Ramos (cell line): ENCODE measurements around the gene RSPH1.

Source experiments
- in situ Hi-C: fragments of 300-500 bp; cut with MboI; formaldehyde crosslinking; loops from one replicate; pipeline ENCODE4 v1.14.3; 2022; ENCODE audit warnings: low sequenced_read_pairs; ENCODE audit not compliant: unreplicated experiment

RSPH1 gene

DNA sequence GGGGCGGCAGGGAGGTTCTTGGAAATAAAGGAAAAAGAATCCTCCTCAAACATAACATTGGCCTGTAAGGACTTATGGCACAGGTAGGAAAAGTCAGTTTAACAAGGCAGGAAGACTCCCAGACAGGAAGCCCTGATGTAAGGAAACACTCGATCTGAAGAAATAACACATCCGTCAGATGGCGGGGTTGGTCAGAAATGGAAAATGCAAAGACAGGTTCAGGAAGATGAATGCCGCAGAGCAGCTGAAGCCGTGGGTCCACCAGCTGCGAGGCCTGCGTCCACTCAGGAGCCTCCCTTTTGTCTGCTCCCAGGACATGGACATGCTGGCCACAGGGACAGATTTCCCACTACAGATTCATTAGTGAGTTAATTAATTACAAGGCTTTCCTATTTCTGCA, 3.8 kb downstream of the RSPH1 start:
- in situ Hi-C loops, result no loop called here

DNA sequence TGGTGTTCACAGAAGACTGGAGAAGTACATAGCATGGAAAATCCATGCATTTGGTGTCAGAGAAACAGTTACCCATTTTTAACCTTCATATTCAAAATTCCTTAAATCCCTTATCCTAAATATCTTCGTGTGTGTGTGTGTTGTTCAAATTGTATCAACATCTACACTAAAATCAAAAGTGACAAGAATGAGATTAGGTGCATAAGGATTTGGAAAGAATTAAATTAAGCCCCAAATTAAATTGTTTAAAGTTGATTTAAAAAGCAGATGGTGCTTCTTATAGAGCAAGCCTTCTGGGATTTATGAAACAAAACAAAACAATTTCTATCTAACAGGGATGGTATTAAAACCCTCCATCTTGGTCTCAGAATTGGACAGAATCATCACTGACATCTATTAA, 4.7 kb downstream of the RSPH1 start:
- in situ Hi-C loops, result no loop called here

DNA sequence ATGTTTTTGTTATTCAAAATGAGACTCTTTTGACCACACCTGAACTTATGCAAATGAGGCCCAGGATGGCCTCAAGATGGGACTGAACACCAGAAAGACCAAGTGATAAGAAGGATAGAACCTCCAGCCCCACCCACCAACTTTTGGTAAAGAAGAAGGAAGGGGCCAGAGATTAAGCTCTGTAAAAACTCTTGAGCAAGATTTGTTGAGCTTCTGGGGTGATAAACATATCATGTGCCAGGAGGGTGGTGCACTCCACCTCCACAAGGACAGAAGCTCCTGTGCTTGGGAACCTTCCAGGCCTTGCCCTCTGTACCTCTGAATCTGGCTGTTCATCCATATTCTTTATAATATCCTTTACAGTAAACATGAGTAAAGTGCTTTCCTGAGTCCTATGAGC, 5.3 kb downstream of the RSPH1 start:
- in situ Hi-C loops, result no loop called here

DNA sequence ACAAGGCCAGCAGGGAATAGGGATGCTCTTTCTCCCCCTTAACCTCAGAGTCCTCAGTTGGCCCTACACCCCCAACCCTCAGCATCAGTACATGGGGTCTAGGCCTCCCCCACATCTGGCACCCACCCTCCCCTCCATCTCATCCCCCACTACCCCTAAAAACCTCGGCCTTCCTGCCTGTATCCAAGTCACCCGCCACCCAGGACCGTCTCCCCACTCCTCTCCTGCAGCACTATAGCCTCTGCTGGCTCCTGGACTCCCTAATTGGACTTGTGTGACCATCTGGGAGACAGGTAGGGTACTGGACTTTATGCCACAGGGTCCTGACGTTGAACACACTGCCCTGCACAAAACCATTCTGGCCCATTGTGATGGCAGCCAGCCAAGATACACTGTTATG, 6.0 kb downstream of the RSPH1 start:
- in situ Hi-C loops, result no loop called here

DNA sequence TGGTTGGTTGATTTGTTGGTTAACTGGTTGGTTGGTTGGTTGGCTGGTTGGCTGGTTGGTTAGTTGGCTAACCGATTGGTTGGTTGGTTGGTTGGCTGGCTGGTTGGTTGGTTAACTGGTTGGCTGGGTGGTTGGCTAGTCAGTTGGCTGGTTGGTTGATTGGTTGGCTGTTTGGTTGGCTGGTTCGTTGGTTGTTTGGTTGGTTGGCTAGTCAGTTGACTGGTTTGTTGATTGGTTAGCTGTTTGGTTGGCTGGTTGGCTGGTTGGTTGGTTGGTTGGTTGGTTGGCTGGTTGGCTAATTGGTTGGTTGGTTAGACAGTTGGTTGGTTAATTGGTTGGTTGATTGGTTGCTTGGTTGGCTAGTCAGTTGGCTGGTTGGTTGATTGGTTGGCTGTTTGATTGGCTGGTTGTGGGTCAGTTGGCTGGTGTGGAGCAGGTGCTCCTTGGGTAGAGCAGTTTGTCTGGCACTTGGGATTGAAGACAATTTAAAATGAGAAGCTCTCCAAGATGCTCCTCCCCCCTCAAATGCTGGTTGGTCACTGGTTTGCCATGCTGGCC, 6.9 kb downstream of the RSPH1 start:
- in situ Hi-C loops, result no loop called here

DNA sequence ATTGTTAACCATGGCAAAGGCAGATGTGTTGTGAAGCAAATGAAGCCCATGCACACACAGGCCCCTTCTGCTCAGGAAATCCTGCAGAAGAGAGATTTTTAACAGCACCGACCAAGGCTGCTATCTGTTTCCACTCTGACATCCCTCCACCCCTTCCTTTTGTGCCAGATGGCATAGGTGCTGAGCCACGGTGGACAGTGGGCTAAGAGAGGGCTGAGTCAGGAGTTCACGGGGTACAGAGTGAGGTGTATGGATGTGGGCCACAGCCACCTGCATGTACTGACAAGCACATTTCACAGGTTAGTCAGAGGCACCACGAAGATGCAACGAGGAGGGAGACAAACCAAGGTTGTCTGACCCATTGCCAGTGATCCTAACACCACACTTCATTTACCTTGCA, 9.5 kb downstream of the RSPH1 start:
- in situ Hi-C loops, result no loop called here

DNA sequence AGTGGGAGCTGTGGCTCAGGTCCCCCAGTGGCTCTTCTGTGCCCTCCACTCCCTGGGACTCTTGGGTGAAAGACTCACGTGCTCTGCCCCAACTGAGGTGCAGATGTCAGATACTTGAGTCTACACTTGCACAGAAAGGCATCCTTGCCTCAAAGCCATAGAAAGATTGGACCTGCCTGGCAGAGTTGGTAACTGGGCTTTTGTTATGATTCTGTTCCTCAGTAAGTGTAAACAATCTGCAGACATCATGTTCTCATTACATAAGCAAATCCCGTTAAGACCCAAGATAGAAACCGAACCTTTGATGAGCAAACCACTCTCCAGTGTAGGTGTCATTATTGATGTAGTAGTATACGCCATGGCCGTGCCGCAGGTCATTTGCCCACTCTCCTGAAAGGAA, 10.0 kb downstream of the RSPH1 start:
- in situ Hi-C loops, result no loop called here

DNA sequence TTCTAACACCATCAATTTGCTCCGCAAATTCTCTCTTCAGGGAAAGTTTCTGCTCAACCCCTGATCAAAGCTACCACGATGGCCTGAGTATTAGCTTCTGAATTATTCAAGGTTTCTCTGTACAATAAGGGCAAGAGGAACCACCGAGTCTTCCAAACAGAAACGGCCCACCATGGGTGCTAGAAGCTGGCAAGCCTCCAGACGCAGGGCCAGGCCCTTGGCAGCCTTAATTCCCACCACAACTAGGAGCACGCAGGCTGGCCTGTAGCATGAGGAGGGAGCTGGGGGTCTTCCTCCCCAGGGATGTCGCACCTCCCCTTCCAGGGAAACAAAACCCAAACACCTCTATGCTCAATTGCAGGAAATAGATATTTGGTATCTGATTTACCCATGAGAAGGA, 11.1 kb downstream of the RSPH1 start:
- in situ Hi-C loops, result no loop called here

DNA sequence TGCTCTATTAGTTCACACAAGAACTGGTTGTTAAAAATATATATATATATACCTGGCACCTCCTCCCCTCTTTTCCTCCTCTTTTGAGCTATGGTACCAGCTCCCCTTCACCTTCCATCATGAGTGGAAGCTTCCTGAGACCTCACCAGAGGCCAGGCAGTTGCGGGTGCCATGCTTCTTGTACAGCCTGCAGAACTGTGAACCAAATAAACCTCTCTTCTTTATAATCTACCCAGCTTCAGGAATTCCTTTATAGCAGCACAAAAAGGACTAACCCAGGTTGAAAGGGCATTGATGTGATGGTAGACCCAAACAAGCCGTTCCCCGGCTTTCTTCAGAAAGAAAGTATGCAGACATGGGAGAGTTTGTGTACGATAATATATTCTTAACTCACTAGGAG, 14.9 kb downstream of the RSPH1 start:
- in situ Hi-C loops, result no loop called here

DNA sequence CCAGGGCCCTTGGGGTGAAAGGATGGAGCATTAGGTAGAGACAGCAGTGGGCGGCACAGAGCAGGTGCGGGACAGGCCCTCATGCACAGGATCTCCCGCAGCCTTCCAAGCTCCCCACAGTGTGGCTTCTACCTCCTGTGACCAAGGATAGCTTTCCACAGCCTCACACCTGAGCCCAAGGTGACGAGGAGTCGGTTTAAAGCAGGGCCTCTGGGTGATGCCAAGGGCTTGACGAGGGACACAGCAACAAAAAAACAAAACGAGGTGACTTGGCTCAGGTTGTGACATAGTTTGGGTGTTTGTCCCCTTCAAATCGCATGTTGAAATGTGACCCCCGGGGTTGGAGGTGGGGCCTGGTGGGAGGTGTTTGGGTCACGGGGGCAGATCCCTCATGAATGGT, 15.3 kb downstream of the RSPH1 start:
- in situ Hi-C loops, result no loop called here

DNA sequence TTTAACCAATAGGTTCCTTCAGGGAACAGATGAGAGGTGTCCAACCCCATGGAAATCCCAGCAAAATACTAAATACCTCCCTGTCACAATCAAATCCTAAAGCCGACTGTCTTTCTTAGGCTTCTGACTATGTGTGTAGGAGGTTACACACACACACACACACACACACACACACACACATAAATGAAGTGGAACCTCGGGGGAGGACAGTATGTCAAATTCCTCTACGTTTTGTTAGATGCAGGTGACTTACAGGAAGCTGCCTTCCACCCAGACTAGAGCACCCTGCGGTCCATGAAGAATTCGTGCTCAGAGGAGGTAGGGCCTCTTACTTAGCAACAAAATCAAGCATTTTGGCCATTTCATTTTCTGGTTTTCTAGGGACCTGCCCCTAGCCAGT, 16.4 kb downstream of the RSPH1 start:
- in situ Hi-C loops, result no loop called here

DNA sequence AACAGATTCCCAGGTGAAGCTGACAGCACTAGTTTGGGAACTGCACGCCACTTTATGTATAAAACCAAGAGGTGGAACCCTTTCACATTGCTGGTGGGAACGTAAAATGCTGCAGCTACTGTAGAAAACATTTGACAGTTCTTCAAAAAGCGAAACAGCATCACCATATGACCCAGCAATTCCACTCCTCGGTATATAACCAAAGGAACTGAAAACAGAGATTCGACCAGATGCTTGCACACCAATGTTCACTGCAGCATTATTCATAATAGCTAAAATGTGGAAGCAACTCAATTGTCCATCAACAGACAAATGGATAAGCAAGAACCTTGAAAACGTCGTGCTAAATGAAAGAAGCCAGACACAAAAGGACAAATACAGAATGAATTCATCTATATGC, 17.5 kb downstream of the RSPH1 start:
- in situ Hi-C loops, result no loop called here

DNA sequence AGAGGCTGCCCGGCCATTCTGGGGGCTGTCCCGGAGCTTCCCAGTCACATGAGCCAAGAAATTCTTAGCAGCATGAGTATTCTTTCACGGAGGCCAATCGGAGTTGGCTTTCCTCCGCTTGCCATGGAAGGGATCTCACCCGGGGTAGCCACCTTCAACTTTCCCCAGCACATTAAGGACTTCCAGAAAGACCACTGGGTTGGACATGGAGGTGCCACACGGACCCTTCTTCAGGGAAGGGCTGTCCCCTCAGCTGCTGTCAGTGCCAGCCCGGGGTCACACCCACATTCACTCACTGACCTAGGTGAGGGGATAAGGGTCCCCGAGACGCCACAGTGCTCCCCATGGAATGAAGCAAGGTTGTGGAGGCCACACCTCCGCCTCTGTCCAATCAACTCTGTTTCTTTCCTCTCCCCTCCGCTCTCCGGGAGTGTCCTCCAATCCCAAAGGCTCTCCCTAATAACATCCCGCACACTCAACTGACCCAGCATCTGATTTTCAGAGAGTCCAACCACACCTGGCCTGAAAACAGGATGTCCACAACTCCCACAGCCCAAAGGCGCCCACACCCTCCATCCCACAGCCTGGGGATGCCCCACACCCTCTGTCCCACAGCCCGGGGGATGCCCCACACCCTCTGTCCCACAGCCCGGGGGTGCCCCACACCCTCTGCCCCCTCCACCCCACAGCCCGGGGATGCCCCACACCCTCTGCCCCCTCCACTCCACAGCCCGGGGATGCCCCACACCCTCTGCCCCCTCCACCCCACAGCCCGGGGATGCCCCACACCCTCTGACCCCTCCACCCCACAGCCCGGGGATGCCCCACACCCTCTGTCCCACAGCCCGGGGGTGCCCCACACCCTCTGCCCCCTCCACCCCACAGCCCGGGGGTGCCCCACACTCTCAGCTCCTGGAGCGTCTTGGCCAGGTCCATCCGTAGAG, 19.4 kb downstream of the RSPH1 start:
- in situ Hi-C loops, result no loop called here

DNA sequence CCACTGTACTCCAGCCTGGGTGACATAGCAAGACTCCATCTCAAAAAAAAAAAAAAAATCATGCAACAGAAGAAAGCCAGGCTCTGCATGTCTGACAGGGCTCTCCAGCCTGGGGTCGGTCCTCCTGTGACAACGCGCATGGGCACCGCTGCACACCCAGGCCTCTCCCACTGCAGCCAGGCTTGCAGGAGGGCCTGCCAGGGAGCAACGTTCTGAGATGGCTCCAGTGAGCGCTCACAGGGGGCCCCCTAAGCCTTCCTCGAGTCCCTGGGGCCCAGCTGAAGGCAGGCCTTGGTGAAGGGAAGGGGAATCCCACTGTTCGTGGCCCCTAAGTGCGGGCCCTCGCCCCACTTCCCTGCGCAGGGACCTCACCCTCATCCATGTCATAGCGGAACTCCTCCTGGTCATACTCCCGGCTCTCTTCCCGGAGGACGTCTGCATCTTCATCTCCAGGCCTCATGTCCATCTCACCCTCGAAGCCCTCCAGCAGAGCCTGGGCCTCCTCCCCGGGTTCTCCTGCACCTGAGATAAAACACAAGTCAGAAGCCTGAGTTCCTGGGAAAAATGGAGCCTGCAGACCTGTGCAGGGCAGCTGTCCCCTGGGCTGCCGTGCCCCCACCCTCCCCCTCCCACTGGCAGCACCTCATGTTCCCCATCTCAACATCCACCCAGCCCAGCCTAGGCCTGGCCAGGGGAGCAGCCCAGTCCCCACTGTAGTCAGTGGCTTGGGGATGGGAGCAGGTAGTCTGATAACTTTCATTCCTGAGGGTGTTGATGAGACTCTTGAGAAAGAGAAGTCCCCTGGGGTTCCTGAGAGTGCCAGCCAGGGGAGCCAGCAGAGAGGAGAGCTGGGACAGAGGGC, 20.3 kb downstream of the RSPH1 start:
- in situ Hi-C loops, result no loop called here

DNA sequence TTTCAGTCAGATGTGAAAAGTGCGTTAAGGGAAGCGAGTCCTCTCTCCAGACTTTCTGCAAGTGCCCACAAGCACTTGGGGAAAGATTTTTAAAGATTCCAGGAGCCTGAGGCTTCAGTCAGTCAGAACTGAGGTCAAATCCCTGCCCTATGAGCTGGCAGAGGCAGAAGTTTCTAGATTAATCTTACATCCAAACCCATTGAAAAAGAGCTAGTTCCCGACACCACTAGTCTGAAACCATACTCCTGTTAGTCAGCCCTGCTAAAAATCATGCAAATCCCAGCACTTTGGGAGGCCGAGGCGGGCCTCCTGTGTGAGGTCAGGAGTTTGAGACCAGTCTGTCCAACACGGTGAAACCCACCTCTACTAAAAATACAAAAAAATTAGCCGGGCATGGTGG, 21.0 kb downstream of the RSPH1 start:
- in situ Hi-C loops, result no loop called here

DNA sequence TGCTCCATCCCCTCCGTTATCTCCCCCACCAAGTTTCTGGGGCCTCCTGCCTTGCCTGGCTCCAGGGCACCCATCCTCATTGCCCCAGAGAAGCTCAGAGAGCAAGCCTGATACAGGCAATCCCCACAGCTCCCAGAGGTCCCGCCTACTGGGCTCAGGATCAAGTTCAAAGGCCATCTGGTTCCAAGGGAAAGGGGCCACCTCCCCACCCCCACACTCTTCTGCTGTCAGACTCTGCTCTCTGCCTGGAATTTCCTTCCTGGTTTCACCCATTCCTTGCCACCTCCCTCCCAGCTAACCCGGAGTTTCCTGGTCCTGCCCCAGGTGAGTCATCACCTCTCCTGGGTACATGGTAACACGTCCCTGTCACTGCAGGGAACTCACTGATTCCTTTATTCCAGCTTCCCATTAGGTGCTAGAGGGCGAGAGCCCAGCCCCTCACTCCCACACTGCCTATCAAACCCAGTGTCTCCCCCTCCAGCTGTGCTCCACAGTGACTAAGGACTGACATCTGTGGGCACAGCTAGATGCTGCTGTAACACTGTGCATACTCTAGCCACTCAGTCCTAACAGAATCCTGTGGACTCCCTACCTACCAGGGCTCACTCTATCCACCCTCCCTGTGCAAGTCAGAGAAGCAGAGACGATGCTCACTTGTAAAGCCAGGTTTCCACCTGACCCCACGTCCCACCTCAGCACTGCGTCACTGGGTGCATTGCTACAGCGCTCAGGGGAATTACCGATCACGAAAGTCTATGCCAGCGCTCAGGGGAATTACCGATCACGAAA, 21.8 kb downstream of the RSPH1 start:
- in situ Hi-C loops, result no loop called here

DNA sequence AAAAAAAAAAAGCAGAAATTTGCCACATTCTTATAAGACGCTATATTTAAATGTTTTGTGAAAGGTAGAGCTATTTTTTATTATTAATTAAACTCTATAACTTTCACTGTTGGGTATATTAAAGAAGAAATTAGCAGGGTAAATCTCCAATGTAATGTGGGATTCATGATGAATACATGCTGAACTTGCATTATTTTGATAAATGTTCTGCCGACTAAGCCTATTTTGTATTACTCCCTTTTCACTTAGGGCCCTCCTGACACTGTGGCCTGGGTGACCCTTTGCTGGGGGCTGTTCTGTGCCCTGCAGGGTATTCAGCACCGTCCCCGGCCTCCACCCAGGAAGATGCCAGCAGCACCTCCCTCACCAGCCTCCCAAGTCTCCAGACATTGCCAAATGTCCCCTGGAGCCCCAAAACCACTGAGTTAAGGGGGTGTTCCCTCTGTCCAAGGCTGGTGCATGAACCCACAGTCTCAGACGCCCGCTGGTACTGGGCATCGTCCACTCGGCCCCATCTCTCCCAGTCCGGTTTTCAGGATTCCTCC, 22.5 kb downstream of the RSPH1 start:
- in situ Hi-C loops, result no loop called here

DNA sequence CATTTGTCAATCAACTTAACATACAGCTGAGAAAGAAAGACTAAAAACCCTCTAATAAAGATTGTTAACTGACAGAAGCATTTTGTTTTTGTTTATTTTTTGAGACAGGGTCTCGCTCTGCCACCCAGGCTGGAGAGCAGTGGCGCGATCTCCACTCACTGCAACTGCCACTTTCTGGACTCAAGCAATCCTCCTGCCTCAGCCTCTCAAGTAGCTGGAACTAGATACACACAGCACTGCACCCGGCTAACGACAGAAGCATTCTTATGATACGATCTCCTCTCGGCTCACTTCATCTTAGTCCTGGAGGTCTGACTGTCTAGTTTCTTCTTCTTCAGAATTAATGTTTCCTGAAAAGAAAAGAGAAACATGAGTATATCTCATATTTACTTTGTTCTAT, 23.5 kb downstream of the RSPH1 start:
- in situ Hi-C loops, result no loop called here

DNA sequence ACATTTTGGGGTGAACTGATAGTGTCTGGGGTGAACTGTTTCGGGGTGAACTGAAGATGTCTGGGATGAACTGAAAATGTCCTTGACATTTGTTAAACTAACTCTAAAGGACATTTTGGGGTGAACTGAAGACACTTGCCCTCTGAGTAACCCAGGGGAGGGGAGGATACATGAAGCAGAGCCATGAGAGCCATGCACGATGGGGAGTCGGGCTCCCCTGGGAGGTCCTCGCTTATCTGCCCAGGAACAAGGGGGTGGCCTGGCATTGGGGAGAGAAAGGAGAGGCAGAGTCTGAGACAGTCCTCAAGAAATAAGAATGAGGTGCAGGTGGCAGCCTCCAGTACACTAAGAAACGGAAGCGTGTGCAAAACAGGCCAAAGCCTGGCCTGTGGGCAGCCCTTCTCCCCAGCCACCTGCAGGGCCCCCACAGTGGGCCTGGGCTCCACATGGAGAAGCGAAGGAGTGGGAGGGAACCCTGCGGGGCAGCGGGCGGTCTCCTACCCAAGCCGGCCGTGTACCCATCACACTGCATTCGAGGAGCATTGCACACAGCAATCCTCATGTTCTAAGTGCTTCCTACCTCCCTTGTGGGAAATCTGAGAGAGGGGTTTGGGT, 24.2 kb downstream of the RSPH1 start:
- in situ Hi-C loops, result no loop called here

DNA sequence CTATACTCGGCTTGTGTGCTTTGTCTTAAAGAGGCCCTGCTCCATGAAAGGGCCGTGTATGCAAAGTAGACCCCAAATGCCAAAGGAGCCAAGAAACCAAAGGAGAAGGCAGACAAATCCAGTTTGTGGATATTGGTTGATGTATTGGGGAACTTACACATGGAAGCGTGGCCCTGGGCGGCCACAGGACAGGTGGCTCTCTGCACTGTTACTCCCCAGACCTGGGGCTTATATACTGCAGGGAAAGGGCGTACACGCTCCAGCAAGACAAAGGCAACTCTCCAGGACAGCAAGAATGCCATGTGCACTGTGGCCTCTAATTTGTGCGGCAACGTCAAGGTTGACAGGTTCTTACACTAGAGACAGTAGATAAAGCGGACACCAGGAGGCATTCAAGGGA, 24.8 kb downstream of the RSPH1 start:
- in situ Hi-C loops, result no loop called here
